Chondrocyte (in vitro differentiated cells): ENCODE data around the gene ZSCAN21. TPM values are rescaled to one million over a fixed set of nuclear protein-coding genes. Genes with fewer than 3 reads are reported as not detected.

Experiments
- DNase-seq: peaks from one replicate; pipeline ENCODE4 v3.0.0; 2021; ENCODE audit warnings: mixed read lengths, low spot score
- H3K27ac Mint-ChIP-seq: one replicate; pipeline ENCODE4 v1.8.0; 2021; ENCODE audit warnings: mild to moderate bottlenecking, moderate library complexity, mixed read lengths; ENCODE audit not compliant: unreplicated experiment
- H3K27me3 Mint-ChIP-seq: 2 replicates; pipeline ENCODE4 v1.8.0; 2021; ENCODE audit warnings: low read depth, mixed read lengths
- H3K36me3 Mint-ChIP-seq: 2 replicates; pipeline ENCODE4 v1.8.0; 2021; ENCODE audit warnings: low read depth, mixed read lengths
- H3K4me1 Mint-ChIP-seq: 2 replicates; pipeline ENCODE4 v1.8.0; 2021; ENCODE audit warnings: low read depth, mild to moderate bottlenecking, mixed read lengths
- H3K4me3 Mint-ChIP-seq: one replicate; pipeline ENCODE4 v1.8.0; 2021; ENCODE audit warnings: mild to moderate bottlenecking, moderate library complexity, mixed read lengths; ENCODE audit not compliant: unreplicated experiment
- H3K9me3 Mint-ChIP-seq: 2 replicates; pipeline ENCODE4 v1.8.0; 2021; ENCODE audit warnings: low read depth, mixed read lengths
- total RNA-seq: library from RNA; stranded (reverse); gene quantifications from 3 replicates; pipeline ENCODE4 v1.2.1, GENCODE V29; 2021
- TF ChIP-seq, protein P1 (sequence below): fragments of 200-600 bp; sonication (generic); IDR thresholded peaks from 2 replicates; pipeline ENCODE4 v1.5.0; 2021; ENCODE audit warnings: antibody characterized with exemption, mild to moderate bottlenecking, moderate library complexity

ZSCAN21 gene
- total RNA-seq, 1 donor from 2014 or later = 13.1 TPM

DNA sequence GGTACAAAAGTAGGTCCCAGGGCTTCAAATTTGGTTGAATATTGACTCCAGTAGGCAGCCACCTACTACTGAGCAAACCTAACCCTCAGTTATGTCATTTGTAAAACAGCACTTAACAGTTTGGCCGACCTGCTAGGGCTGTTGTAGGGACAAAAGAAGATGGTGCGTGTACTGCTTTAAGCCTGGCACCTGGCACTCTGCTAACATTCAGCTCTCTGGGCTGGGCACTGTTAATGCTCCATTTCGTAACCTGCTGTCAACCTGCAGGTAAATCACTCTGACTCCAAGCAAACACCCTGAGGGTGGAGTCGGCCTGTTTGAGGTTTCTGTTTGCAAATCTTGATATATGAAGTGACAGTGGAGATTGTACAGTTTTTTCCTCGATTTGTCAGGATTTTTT, 27.0 kb upstream of the ZSCAN21 start:
- no peak overlapping the region for H3K4me3 Mint-ChIP-seq
- TF ChIP-seq, protein P1, sequence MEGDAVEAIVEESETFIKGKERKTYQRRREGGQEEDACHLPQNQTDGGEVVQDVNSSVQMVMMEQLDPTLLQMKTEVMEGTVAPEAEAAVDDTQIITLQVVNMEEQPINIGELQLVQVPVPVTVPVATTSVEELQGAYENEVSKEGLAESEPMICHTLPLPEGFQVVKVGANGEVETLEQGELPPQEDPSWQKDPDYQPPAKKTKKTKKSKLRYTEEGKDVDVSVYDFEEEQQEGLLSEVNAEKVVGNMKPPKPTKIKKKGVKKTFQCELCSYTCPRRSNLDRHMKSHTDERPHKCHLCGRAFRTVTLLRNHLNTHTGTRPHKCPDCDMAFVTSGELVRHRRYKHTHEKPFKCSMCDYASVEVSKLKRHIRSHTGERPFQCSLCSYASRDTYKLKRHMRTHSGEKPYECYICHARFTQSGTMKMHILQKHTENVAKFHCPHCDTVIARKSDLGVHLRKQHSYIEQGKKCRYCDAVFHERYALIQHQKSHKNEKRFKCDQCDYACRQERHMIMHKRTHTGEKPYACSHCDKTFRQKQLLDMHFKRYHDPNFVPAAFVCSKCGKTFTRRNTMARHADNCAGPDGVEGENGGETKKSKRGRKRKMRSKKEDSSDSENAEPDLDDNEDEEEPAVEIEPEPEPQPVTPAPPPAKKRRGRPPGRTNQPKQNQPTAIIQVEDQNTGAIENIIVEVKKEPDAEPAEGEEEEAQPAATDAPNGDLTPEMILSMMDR = no peak
- peaks cover 10% of the 10 kb centered on the region for H3K4me1 Mint-ChIP-seq
- H3K27me3 Mint-ChIP-seq = no peaks in the 10 kb centered on the region
- no peak overlapping the region for H3K27ac Mint-ChIP-seq
- DNase-seq = no peak
- H3K36me3 Mint-ChIP-seq = peaks cover 17% of the 10 kb centered on the region
- H3K9me3 Mint-ChIP-seq = no peaks in the 10 kb centered on the region

DNA sequence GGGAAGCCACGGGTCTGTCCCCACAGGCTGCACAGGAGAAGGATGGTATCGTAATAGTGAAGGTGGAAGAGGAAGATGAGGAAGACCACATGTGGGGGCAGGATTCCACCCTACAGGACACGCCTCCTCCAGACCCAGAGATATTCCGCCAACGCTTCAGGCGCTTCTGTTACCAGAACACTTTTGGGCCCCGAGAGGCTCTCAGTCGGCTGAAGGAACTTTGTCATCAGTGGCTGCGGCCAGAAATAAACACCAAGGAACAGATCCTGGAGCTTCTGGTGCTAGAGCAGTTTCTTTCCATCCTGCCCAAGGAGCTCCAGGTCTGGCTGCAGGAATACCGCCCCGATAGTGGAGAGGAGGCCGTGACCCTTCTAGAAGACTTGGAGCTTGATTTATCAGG, 26.0 kb upstream of the ZSCAN21 start:
- TF ChIP-seq, protein P1 = no peak
- no peak for DNase-seq
- Mint-ChIP-seq H3K4me1 (peaks cover 5% of the 10 kb centered on the region), H3K27ac (no peak overlapping the region), H3K9me3 (no peaks in the 10 kb centered on the region), H3K27me3 (no peaks in the 10 kb centered on the region), H3K36me3 (peaks cover 19% of the 10 kb centered on the region), H3K4me3 (no peak overlapping the region)

DNA sequence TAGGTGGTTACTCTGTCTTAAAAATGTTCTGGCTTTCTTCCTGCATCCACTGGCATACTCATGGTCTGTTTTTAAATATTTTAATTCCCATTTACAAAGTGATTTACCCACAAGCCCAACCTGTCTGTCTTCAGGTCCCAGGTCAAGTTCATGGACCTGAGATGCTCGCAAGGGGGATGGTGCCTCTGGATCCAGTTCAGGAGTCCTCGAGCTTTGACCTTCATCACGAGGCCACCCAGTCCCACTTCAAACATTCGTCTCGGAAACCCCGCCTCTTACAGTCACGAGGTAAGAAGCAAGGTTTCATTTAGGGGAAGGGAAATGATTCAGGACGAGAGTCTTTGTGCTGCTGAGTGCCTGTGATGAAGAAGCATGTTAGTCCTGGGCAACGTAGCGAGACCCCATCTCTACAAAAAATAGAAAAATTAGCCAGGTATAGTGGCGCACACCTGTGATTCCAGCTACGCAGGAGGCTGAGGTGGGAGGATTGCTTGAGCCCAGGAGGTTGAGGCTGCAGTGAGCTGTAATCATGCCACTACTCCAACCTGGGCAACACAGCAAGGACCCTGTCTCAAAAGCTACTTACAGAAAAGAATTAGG, 25.5 kb upstream of the ZSCAN21 start:
- H3K27ac Mint-ChIP-seq = no peak overlapping the region

DNA sequence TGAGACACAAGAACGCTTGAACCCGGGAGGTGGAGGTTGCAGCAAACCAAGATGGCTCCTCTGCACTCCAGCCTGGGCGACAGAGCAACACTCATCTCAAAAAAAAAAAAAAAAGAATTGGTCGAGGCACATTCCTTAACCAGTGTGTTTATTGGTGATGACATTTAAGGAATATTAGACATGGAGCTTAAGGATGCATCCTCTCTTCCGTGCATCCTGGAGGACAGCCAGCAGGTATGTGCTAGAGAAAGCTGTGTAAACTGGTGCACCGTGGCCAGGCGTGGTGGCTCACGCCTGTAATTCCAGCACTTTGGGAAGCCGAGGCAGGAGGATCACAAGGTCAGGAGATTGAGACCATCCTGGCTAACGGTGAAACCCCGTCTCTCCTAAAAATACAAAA, 22.4 kb upstream of the ZSCAN21 start:
- no peaks in the 10 kb centered on the region for H3K4me1 Mint-ChIP-seq
- no peaks in the 10 kb centered on the region for H3K9me3 Mint-ChIP-seq
- H3K27ac Mint-ChIP-seq = no peak overlapping the region
- H3K27me3 Mint-ChIP-seq = no peaks in the 10 kb centered on the region
- H3K4me3 Mint-ChIP-seq = no peak overlapping the region
- DNase-seq = no peak
- peaks cover 38% of the 10 kb centered on the region for H3K36me3 Mint-ChIP-seq
- TF ChIP-seq, protein P1 = no peak

More for the DNA sequence above, 25.5 kb upstream of the ZSCAN21 start:
- H3K9me3 Mint-ChIP-seq = no peaks in the 10 kb centered on the region
- DNase-seq = no peak
- TF ChIP-seq, protein P1 = no peak
- H3K4me3 Mint-ChIP-seq = no peak overlapping the region
- no peaks in the 10 kb centered on the region for H3K27me3 Mint-ChIP-seq
- peaks cover 20% of the 10 kb centered on the region for H3K36me3 Mint-ChIP-seq
- peaks cover 5% of the 10 kb centered on the region for H3K4me1 Mint-ChIP-seq

DNA sequence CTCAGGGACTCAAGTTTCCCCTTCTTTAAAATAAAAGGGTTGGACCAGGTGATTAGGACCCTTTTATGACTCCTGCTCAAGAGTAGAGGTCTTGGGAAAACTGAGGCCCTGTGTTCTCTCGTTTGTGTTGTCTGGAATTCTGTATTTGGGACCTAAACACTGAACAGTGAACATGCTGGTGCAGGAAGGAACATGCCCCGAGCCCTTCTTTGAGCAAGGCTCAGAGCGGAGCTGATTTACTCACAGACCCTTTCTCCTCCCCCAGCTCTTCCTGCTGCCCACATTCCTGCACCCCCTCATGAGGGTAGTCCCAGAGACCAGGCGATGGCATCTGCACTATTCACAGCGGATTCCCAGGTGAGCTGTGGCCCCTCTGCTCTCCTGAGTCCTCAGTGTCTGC, 20.0 kb upstream of the ZSCAN21 start:
- TF ChIP-seq, protein P1 = no peak
- H3K4me3 Mint-ChIP-seq = no peak overlapping the region
- H3K36me3 Mint-ChIP-seq = peaks cover 44% of the 10 kb centered on the region
- H3K27me3 Mint-ChIP-seq = no peaks in the 10 kb centered on the region
- H3K9me3 Mint-ChIP-seq = peaks cover 2% of the 10 kb centered on the region
- no peak for DNase-seq
- no peak overlapping the region for H3K27ac Mint-ChIP-seq
- peaks cover 11% of the 10 kb centered on the region for H3K4me1 Mint-ChIP-seq
